ENCODE measurements around the gene GBP3.
"Not testable (repeated sequence)": the region's sequence is repeated elsewhere in the genome, so short reads cannot be mapped to it uniquely, and the experiment has no call there.

Gene GBP3

DNA sequence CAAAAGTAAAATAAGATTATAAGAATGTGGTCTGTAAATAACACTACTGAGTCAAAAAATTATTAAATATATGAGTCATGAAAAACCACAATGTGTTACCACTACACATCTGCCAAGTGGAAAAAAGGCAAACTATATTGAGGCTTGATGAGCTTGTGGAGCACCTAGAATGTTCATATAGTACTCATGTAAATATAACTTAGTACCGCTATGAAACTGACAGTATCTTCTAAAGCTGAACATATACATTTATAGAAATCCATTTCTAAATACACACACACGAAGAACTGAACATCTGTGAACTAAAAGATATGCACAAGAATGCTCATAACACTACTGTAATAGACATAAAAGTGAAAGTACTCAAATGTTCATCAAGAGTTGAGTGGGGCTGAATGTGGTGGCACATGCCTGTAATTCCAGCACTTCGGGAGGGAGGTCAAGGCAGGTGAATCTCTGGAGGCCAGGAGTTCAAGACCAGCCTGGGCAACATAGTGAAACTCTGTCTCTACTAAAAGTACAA lies 18.5 kb upstream of the GBP3 start:
- no peak for DNase-seq (ENCODE audit: low read depth, low spot score)

DNA sequence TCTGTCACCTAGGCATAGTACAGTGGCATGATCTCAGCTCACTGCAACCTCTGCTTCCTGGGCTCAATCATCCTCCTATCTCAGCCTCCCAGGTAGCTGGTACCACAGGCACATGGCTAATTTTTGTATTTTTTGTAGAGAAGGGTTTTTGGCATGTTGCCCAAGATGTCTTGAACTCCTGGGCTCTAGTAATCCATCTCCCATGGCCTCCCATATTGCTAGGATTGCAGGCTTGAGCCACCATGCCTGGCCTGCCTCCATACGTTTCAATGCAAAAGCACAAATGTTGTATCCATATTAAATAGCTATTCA lies 17.6 kb upstream of the GBP3 start:
- no peak for DNase-seq (ENCODE audit: low read depth, low spot score)

DNA sequence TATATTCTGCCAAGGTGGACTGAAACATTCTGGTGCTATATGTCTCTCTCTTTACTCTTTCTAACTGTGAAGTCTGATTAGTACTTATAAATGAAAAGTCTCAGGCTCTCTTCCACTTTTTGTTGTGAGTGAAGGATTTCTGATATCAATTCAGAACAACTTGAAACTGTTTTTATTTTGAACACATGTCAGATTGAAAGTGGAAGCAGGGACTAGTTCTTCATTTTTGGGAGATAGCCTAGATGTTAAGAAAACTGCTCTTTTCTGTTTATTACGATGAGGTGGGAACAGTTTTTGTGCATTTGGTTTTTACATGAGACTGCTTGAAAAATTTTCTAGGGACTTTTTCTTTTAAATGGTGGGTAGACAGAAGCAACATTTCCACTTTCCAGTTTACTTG lies 14.5 kb upstream of the GBP3 start:
- DNase-seq (ENCODE audit: low read depth, low spot score): no peak

DNA sequence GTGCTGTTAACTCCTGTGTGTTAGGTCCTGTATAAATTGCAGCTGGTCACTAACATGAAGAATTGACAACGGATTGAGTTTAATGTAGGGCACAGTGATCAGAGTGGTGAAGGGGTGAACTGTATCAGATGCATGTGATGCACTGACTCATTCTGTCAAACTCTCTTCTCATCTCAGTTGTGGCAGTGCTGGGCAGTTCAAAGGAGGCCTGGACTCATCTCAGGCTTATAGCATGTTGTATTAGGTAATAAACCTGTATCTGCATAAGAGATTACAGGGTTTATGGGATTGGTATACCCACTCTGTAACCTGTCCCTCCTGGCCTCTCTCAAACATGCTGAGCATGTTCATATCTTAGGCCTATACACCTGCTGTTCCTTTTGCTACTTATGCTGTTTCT lies 12.4 kb upstream of the GBP3 start:
- DNase-seq (ENCODE audit: low read depth, low spot score): no peak

DNA sequence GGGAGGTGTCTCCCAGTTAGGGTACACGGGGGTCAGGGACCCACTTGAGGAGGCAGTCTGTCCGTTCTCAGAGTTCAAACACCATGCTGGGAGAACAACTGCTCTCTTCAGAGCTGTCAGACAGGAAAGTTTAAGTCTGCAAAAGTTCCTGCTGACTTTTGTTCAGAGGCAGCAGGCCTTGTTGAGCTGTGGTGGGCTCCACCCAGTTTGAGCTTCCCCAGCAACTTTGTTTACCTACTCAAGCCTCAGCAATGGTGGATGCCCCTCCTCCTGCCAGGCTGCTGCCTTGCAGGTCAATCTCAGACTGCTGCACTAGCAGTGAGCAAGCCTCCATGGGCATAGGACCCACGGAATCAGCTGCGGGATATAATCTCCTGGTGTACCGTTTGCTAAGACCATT lies 11.3 kb upstream of the GBP3 start:
- DNase-seq (ENCODE audit: low read depth, low spot score): not testable (repeated sequence)

DNA sequence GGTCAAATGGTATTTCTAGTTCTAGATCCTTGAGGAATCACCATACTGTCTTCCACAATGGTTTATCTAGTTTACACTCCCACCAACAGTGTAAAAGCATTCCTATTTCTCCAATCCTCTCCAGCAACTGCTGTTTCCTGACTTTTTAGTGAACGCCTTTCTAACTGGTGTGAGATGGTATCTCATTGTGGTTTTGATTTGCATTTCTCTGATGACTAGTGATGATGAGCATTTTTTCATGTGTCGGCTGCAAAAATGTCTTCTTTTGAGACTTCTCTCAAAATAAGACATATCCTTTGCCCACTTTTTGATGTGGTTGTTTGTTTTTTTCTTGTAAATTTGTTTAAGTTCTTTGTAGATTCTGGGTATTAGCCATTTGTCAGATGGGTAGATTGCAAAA lies 6.4 kb upstream of the GBP3 start:
- not testable (repeated sequence) for DNase-seq (ENCODE audit: low read depth, low spot score)

DNA sequence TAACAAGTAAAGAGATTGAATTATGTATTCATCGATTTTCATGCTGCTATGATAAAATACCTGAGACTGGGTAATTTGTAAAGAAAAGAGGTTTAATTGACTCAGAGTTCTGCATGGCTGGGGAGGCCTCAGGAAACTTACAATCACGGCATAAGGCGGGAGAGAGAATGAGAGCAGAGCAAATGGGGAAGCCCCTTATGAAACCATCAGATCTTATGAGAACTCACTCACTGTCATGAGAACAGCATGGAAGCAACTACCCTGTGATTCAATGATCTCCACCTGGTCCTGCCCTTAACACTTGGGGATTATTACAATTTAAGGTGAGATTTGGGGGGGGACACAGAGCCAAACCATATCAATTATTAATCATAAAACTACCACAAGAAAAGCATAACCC lies 3.3 kb upstream of the GBP3 start:
- no peak for DNase-seq (ENCODE audit: low read depth, low spot score)

DNA sequence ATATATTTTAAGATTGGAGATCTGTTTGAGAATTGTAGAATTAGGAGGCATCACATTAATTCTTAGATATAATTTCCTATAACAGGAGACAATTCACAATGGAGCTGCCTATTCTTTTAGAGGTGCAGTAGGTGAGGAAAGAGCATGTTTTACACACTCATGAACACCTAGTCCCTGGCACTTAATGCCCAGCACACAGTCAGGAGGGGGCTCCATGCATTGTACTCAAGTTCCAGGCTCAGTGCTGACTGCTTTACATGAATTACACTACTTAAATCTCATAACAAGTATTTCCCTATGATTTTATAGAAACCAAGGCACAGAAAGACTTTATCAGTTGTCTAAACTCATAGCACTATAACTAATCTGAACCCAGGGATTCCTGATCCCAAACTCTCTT lies 360 bp upstream of the GBP3 start:
- no peak for DNase-seq (ENCODE audit: low read depth, low spot score)

DNA sequence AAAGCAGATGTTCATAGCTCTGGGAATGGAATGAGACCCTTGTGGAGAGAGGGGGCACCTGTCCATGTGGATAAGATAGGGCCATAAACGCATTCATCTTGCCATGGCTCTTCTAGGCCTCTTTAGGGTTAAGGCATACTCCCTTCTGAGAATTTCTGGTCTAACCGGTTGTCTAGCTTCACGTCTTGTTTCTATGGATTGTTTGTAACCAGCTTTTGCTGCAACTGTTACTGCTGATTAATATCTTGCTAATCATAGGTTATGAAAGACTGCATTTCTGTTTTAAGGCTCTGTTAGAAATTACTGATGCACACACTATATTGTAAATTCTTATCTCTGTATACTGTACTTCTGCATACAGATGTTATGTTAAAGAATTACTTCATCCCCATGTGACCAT lies 4.3 kb downstream of the GBP3 start:
- not testable (repeated sequence) for DNase-seq (ENCODE audit: low read depth, low spot score)

DNA sequence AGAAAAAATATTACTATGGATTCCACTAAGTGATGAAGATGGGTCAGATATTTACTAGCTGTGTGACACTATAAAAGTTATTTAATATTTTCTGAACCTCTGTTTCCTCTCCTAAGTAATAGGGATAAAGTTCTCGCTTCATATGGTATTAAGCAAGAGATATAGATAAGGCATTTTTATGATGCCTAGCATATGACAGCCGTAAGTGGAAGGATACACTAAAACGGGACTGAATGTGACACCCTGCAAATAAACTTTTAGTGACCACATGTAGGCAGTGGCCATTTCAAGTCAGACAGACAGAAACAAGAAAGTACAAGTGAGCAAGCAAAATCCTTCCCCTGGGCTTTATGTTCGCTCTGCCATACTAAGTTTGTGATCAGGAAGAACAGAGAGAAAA lies 14.2 kb downstream of the GBP3 start:
- DNase-seq (ENCODE audit: low read depth, low spot score): no peak

DNA sequence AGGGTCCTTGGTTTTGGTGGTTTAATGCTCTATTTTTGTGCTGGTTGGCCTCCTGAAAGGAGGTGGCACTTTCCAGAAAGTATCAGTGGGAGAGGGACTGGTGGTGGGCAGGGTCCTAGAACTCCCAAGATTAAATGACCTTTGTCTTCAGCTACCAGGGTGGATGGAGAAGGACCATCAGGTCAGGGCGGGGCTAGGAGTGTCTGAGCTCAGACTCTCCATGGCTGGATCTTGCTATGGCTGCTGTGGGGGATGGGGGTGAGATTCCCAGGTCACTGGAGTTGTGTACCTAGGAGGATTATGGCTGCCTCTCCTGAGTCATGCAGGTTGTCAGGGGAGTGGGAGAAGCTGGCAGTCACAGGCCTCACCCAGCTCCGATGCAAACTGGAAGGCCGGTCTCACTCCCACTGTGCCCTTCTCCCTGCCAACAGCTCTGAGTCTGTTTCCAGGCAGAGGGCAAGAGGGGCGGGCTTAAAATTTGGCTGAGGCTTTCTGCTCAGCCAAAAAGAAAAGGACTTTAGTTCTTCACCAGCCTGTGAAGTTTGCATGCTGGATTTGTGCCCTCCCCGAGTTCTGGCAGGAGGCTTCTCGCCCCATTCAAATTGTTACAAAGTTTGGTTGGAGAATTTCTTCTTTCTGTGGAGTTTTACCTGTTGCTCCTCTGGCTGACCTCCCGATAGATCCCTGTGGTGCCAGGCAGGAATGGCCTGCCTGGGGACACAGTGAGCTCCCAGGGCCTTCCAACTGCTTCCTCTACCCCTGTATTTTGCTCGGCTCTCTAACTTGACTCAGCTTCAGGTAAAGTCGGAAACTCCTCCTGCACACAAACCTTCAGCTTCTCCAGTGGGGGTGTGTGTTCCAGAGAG lies 17.1 kb downstream of the GBP3 start:
- DNase-seq (ENCODE audit: low read depth, low spot score): no peak

DNA sequence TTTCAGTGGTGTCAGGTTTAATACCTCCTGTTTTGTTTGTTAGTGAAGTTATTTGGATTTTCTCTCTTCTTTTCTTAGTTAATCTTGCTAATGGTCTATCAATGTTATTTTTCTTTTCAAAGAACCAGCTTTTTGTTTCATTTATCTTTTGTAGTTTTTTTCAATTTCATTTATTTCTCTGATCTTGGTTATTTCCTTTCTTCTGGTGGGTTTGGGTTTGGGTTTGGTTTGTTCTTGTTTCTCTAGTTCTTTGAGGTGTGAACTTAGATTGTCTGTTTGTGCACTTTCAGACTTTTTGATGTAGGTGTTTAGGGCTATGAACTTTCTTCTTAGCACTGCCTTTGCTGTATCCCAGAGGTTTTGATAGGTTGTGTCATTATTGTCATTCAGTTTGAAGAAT lies 20.5 kb downstream of the GBP3 start:
- DNase-seq (ENCODE audit: low read depth, low spot score): not testable (repeated sequence)

DNA sequence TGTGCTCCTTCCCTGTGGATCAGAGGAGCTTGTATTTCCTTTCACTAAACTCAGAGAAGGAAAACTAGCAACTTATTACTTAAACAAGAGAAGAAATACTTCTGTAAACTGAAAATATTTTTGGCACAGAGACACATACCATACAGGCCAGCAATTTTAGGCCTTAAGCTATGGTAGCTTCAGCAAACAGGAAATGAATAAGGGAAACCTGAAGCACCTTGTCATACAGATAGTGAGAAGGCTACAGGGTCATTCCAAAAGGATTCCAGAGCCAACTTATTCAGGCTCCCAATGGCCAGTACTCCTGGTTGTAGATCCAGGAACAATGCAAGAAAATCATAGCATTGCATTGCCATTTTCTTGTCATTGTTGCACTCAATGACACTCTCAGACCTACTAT lies 21.2 kb downstream of the GBP3 start:
- no peak for DNase-seq (ENCODE audit: low read depth, low spot score)

DNA sequence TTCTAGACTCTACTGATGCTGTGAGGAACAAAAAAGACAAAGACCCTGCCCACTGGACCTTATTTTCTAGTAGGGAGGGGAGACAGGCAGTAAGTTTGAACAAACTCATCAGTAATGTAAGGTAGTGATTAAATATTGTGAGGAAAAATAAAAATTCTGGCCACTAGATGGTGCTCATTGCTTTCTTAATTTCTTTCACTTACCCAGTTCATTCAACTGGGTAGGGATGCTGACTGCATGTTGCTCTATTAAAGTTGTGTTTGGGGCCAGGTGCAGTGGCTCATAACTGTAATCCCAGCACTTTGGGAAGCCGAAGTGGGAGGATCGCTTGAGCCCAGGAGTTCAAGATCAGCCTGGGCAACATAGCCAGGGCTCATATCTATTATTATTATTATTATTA lies 23.9 kb downstream of the GBP3 start:
- DNase-seq (ENCODE audit: low read depth, low spot score): no peak

DNA sequence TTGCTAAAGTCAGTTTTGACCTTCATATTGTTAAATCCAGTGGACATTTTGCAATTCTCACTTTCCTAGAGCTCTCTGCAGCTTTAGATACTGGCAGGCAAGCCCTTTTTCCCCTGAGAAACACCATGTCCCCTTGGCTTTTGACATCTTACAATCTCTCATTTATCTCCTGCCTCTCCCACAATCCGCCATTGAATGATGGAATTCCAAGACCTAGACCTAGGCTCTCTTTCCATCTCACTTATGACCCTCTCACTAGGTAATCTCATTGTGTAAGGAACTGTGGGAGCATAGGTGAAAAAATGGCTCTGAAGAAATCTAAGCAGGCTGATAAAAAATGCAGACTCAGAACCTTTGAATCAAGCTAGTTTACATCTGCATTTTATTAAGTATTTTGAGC lies 32.2 kb downstream of the GBP3 start:
- no peak for DNase-seq (ENCODE audit: low read depth, low spot score)

DNA sequence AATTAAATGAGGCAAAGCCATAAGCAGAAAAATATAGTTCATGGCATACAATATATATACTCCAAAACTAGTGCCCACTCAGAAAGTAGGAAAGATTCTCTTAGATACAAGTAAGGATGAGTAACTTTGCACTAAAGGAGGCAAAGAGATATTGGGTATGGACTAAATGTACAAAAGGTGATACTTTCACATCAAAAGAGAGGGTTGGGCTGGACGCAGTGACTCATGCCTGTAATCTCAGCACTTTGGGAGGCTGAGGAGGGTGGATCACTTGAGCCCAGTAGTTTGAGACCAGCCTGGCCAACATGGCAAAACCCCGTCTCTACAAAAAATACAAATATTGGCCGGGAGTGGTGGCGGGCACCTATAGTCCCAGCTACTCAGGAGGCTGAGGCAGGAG lies 37.0 kb downstream of the GBP3 start:
- no peak for DNase-seq (ENCODE audit: low read depth, low spot score)

DNA sequence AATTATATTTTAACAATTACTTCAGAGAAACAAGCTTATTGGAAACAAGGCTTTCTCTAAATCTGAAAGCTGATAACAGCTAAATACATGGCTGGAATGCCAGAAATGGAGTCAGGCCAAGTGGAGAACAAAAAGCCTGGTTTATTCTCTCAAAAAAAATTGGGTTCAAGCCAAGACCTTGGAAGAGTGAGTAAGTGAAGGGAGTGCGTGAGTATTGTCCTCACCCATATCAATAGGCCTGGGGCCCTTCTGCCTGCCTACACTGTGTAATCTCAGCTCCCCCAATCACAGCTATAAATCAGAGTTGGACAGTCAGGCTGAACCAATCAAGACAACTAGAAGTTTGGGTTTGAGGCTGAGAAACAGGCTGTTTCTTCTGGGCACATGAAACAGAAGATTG lies 37.6 kb downstream of the GBP3 start:
- DNase-seq (ENCODE audit: low read depth, low spot score): no peak

DNA sequence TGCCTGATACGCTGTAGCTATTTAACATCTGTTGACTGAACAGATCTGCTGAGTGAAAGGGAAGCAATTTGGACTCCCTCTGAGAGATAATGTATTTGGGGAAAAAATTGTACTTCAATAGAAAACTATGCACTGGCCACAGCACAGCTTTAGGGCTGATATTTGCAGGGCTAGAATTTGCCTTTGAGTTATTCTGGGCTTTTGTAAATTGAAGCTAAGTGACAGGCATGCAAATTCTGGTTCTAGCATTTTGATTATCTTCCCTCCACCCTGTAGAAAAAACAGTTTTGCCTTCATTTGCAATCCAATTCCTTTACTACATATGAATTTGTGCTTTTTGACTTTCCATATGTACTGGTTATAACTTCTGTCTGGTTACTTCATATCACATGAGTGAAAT lies 38.1 kb downstream of the GBP3 start:
- DNase-seq (ENCODE audit: low read depth, low spot score): no peak

DNA sequence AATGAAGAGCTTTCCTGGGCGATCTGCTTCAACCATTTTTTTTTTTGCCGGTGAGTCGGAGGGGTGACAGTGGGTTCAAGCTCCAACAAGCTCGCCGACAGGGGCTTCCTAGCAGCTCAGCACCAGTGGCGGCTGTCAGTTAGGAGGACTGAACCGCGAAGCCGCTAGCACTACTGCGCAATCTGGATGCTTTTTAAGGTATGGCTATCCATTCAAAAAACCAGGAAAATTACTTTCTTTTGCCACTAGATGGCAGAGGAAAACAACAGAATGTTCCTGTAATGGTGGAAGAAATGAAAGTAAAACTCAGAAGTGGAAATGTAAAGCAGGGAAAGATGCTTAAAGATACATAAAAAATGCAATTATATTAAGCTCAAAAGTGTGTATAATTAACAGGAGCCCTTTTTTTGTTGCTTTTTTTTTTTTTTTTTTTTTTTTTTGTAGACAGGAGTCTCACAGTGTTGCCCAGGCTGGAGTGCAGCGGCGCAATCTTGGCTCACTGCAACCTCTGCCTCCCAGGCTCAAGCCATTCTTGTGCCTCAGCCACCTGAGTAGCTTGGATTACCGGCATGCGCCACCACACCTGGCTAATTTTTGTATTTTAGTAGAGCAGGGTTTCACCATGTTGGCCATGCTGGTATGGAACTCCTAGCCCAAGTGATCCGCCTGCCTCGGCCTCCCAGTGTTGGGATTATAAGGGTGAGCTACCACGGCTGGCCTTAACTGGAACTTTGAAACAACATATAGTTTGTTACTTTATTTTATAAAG lies 38.7 kb downstream of the GBP3 start:
- no peak for DNase-seq (ENCODE audit: low read depth, low spot score)

DNA sequence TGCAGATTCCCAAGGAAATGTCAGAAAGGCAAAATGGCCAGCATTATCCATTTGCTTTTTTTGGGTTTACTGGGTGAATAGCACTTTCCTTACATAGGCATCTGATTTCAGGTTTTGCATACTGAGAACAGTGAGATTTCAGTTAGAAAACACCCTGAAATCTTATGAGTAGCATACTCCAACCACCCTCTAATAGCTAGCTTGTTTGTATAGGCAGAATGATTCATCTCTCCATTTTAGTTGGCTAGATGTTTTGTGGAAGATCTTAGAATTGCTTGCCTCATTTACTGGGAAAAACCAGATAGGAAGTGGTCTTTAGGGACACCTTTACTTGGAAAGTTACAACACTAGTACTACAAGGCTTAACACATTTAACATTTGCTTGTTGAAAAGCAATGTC lies 40.6 kb downstream of the GBP3 start:
- DNase-seq (ENCODE audit: low read depth, low spot score): no peak

DNA sequence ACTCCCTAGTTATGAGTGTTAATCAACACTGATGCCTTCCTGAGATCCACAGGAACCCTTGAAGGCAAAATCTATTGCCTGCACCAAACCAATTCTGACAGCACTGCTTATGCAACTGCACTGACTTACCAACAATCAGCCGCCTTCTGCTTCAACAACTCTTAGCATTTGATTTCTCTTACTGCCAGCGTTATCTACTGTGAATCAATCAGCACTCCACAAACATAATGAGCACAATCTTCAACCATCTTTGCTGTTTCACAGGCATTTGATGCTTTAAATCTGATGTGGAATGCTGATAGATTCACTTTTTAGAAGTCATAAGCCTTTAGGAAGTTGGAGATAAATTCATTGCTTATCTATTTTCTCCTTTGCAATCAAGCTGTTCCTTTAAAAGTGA lies 41.2 kb downstream of the GBP3 start:
- DNase-seq (ENCODE audit: low read depth, low spot score): not testable (repeated sequence)

DNA sequence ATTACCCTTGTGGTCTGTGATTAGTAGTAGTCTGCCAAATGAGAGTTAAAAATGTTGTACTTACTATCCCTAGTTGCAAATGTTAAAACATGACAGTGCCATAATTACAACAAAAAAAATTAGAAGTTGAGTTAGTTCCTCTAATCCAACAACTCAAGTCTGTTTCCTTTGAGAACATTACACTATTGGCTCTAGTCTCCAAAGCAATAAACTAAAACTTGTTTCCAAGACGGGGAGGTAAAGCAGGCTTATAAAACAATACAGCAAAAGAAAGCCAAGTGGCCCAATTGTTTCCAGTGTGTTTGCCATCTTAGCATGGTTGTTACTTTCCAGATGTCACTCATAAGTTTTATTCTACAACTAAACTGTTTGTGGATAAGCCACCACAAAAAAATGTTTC lies 41.8 kb downstream of the GBP3 start:
- no peak for DNase-seq (ENCODE audit: low read depth, low spot score)

DNA sequence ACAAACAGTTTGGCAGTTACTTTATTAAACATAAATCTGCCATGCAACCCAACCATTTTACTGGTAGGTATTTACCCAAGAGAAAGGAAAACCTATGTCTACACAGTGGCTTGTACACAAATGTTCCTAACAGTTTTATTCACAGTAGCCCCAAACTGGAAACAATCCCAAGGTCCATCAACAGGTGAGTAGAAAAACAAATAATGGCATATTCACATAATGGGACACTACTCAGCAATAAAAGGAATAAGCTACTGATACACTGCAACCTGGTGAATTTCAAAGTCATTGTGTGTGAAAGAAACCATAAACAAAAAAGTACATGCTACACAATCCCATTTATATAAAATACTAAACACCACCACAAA lies 42.9 kb downstream of the GBP3 start:
- no peak for DNase-seq (ENCODE audit: low read depth, low spot score)

All from iPS DF 19.7 (cell line).